Kidney (tissue), 14 donors: ENCODE data around the gene CRYBG1. TPM values are rescaled to one million over a fixed set of nuclear protein-coding genes. Genes with fewer than 3 reads are reported as not detected.
"Not testable (repeated sequence)": the region's sequence is repeated elsewhere in the genome, so short reads cannot be mapped to it uniquely, and the experiment has no call there.

Experiments
- DNase-seq, 5 donors: peaks; one replicate each; pipeline ENCODE4 v3.0.0-alpha.2; 2013 to 2020
- FAIRE-seq: peaks from 2 replicates; lab custom pipeline; 2012; peaks lifted over from hg19 to GRCh38; lab: Jason Lieb, UNC
- H3K27ac ChIP-seq, 2 donors: one replicate each; pipeline ENCODE4 v1.7.0; 2013; ENCODE audit warnings: low read depth in 2 of 2, low read length in 2 of 2, inconsistent platforms in 1 of 2
- H3K27me3 ChIP-seq: one replicate; pipeline ENCODE4 v1.7.1; 2013; ENCODE audit warnings: low read length, inconsistent platforms; ENCODE audit not compliant: control insufficient read depth, insufficient read depth
- H3K36me3 ChIP-seq, 3 donors: one replicate each; pipeline versions ENCODE4 v1.7.0 to v1.7.1; 2013; ENCODE audit warnings: low read length in 3 of 3, control low read depth in 1 of 3, inconsistent platforms in 1 of 3; ENCODE audit not compliant: insufficient read depth in 3 of 3, control insufficient read depth in 2 of 3
- H3K4me1 ChIP-seq, 3 donors: one replicate each; pipeline versions ENCODE4 v1.7.0 to v1.7.1; 2013; ENCODE audit warnings: low read length in 3 of 3, inconsistent platforms in 1 of 3, low read depth in 1 of 3; ENCODE audit not compliant: control insufficient read depth in 2 of 3, insufficient read depth in 2 of 3
- H3K4me3 ChIP-seq, 3 donors: one replicate each; pipeline versions ENCODE4 v1.7.0 to v1.8.1; 2013; ENCODE audit warnings: low read length in 3 of 3, control low read depth in 1 of 3, inconsistent platforms in 1 of 3
- H3K9ac ChIP-seq, 3 donors: one replicate each; pipeline versions ENCODE4 v1.7.0 to v1.7.1; 2013; ENCODE audit warnings: low read length in 3 of 3, control low read depth in 1 of 3, inconsistent platforms in 1 of 3
- H3K9me3 ChIP-seq, 3 donors: one replicate each; pipeline versions ENCODE4 v1.7.0 to v1.7.1; 2013; ENCODE audit warnings: low read length in 3 of 3, control low read depth in 1 of 3, inconsistent platforms in 1 of 3; ENCODE audit not compliant: control insufficient read depth in 2 of 3, insufficient read depth in 1 of 3
- intact Hi-C: fragments of 100-400 bp; cut with DNase I; formaldehyde crosslinking; loops from one replicate; pipeline ENCODE4 v1.11.1; 2022
- polyA plus RNA-seq: library from polyadenylated mRNA; stranded (reverse); fragments of 350-450 nt; fragmentation: Illumina TruSeq; extraction: RNeasy Lipid Tissue Mini Kit (QIAGEN cat#74804); gene quantifications from one replicate; pipeline ENCODE4 v1.2.3, GENCODE V29; 2014; ENCODE audit warnings: low read depth, low replicate concordance; ENCODE audit not compliant: insufficient read depth
- total RNA-seq: library from RNA; stranded (reverse); fragmentation: NEBNext Ultra II Directional; extraction: Animal tissue kit (Norgen Biotek cat#: 25700); gene quantifications from one replicate; pipeline ENCODE4 v1.2.1, GENCODE V29; 2021
- TF ChIP-seq, protein P1 (sequence below): IDR thresholded peaks from 3 replicates; pipeline ENCODE4 v1.5.1; 2012; ENCODE audit warnings: mild to moderate bottlenecking, moderate library complexity, borderline replicate concordance; ENCODE audit not compliant: insufficient read depth; ENCODE audit errors: extremely low read depth
- donor health status: control.
- donor health status: control.
- donor health status: control.
- donor health status: control.
- donor health status: control.
- donor health status: DM: yes; HTN: yes; CAD: no.
- donor health status: Normal renal cell carcinoma (clear cell type).

CRYBG1 gene
- total and polyA plus RNA-seq, 2 donors from 2014 or later: 7.0 to 32.6 TPM

DNA sequence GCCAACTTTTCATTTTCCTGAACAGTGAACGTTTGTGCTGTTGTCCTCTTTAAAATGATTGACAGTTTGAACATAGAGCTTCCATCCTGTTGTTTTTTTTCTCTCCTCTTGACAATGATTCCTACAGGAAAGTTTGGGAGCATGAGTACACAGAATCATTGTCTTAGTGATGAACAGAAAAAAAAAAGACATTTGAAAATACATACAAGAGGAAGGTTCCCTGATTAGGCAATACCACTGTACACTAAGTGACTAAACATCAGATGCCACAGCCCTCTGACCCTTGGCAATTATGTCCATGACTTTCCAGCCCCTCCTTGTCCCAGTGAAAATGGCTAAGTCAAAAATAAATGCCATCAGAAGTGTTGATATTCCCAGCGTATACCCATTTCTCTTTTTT, 197.3 kb downstream of the CRYBG1 start:
- no peaks in the 10 kb centered on the region for H3K4me1 ChIP-seq
- no peak overlapping the region for H3K27ac ChIP-seq
- no peaks in the 10 kb centered on the region for H3K9me3 ChIP-seq
- no peaks in the 10 kb centered on the region for H3K27me3 ChIP-seq
- H3K36me3 ChIP-seq: peaks cover 0 to 14% (median 8%) of the 10 kb centered on the region in 3 donors
- no peak overlapping the region for H3K4me3 ChIP-seq
- DNase-seq (no peak), FAIRE-seq (no peak)
- H3K9ac ChIP-seq: no peak overlapping the region
- intact Hi-C loops: no loop called here
- TF ChIP-seq, protein P1, sequence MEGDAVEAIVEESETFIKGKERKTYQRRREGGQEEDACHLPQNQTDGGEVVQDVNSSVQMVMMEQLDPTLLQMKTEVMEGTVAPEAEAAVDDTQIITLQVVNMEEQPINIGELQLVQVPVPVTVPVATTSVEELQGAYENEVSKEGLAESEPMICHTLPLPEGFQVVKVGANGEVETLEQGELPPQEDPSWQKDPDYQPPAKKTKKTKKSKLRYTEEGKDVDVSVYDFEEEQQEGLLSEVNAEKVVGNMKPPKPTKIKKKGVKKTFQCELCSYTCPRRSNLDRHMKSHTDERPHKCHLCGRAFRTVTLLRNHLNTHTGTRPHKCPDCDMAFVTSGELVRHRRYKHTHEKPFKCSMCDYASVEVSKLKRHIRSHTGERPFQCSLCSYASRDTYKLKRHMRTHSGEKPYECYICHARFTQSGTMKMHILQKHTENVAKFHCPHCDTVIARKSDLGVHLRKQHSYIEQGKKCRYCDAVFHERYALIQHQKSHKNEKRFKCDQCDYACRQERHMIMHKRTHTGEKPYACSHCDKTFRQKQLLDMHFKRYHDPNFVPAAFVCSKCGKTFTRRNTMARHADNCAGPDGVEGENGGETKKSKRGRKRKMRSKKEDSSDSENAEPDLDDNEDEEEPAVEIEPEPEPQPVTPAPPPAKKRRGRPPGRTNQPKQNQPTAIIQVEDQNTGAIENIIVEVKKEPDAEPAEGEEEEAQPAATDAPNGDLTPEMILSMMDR: no peak

DNA sequence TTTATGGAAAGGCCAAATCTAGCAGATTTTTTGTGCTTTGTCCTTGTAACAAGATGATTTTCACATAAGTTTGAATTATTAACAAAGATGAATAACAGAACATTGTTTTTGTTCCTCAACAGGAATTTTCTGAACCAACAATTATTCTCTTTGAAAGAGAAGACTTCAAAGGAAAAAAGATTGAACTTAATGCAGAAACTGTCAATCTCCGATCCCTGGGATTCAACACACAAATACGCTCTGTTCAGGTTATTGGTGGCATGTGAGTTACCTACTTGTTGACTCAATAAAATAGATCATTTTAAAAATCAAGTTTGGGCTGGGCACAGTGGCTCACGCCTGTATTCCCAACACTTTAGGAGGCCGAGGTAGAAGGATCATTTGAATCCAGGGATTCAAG, 197.8 kb downstream of the CRYBG1 start:
- FAIRE-seq (no peak), DNase-seq (no peak)
- Histone ChIP-seq H3K27ac (no peak overlapping the region), H3K36me3 (peaks cover 0 to 14% (median 8%) of the 10 kb centered on the region in 3 donors), H3K27me3 (no peaks in the 10 kb centered on the region), H3K9ac (no peak overlapping the region), H3K4me3 (no peak overlapping the region), H3K4me1 (no peaks in the 10 kb centered on the region), H3K9me3 (no peaks in the 10 kb centered on the region)
- intact Hi-C loops: no loop called here
- TF ChIP-seq, protein P1: no peak

DNA sequence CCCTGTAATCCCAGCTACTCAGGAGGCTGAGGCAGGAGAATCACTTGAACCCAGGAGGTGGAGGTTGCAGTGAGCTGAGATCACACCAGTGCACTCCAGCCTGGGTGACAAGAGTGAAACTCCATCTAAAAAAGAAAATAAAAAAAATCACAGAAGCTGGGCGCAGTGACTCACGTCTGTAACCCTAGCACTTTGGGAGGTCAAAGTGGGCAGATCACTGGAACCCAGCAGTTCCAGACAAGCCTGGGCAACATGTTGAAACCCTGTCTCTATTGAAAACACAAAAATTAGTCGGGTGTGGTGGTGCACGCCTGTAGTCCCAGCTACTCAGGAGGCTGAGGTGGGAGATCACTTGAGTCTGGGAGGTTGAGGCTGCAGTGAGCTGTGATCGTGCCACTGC, 199.1 kb downstream of the CRYBG1 start:
- H3K27ac ChIP-seq, H3K36me3 ChIP-seq, H3K27me3 ChIP-seq, H3K4me1 ChIP-seq, H3K9me3 ChIP-seq, DNase-seq, FAIRE-seq, H3K4me3 ChIP-seq, H3K9ac ChIP-seq: not testable (repeated sequence)
- intact Hi-C loops: loop anchor here (10.0 kb wide), 1 partner anchor 115 kb away; no protein-coding TSS in a partner anchor

DNA sequence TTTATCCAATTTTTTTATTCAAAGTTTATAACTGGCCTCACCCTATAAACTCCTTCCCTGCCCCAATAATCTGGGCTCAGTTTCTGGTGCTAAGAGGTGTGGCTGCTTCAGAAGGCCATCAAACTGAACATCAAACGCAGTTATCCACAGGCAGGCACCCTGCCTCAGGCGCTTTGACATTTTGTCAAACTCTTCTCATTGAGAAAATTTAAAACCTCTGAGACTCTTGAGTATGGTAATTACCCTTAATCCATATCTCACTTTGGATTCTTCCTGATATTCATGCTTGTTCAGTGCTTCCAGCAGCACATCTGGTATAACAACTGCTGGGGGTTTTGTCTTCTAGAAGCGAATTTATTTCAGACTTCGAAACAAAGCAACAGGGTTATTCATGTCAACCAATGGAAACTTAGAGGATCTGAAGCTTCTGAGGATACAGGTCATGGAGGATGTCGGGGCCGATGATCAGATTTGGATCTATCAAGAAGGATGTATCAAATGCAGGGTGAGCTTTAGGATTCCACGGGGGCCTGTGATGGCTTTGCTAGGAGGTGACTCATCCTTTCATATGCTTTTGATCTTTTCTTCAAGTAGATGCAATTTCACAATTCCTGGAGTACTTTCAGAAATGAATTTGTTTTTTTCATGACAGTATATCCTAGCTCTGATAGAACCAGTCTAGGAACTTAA, 200.6 kb downstream of the CRYBG1 start:
- no peak for FAIRE-seq
- no peak overlapping the region for H3K9ac ChIP-seq
- intact Hi-C loops: loop anchor here (10.0 kb wide), 1 partner anchor 116 kb away; no protein-coding TSS in a partner anchor
- H3K9me3 ChIP-seq: no peaks in the 10 kb centered on the region
- no peak for DNase-seq
- H3K4me1 ChIP-seq: no peaks in the 10 kb centered on the region
- H3K27ac ChIP-seq: no peak overlapping the region
- TF ChIP-seq, protein P1: no peak
- no peak overlapping the region for H3K4me3 ChIP-seq
- H3K27me3 ChIP-seq: no peaks in the 10 kb centered on the region
- H3K36me3 ChIP-seq: peaks cover 0 to 4% (median 2%) of the 10 kb centered on the region in 3 donors
